Measurements from ENCODE around the gene MTA1. TPM values are rescaled to one million over a fixed set of nuclear protein-coding genes. Genes with fewer than 3 reads are reported as not detected.
A peak's percentile ranks its signal among the peaks of the same experiment; 100 is the strongest.

MTA1 gene
- 100 to 1,000 TPM; 109 to 127 TPM for total RNA-seq

GRCh38 chr14:105419195-105420091 lies at the start of gene MTA1:
Gene MTA1 (plus strand): TSS chr14:105419827. CDS start chr14:105420036, 209 bp downstream.
- peaks cover 41% of the 10 kb centered on the region for H3K4me1 Mint-ChIP-seq (ENCODE audit: low read depth)
- ATAC-seq (peak; percentile 75), DNase-seq (peak; percentile 43)
- H3K27ac Mint-ChIP-seq, result peak within 1 kb of the TSS; percentile 92
- H3K36me3 Mint-ChIP-seq (ENCODE audit: low read depth), result peaks cover 8% of the 10 kb centered on the region
- ChIA-PET POLR2A (interaction anchor here (0.9 kb wide), 1 partner anchor 20 kb away, joined by 5 read pairs; no protein-coding TSS in a partner anchor), CTCF (interaction anchor here (2.2 kb wide), 1 partner anchor 49 kb away, joined by 10 read pairs; no protein-coding TSS in a partner anchor)
- peak within 1 kb of the TSS; percentile 86 for H3K4me3 Mint-ChIP-seq
- no peaks in the 10 kb centered on the region for H3K9me3 Mint-ChIP-seq (ENCODE audit: insufficient read depth)
- H3K27me3 Mint-ChIP-seq (ENCODE audit: low read depth), result no peaks in the 10 kb centered on the region

GRCh38 chr14:105374389-105374788 lies 45.2 kb upstream of the MTA1 start:
- no peaks in the 10 kb centered on the region for H3K36me3 Mint-ChIP-seq (ENCODE audit: low read depth)
- H3K4me3 Mint-ChIP-seq, result no peak overlapping the region
- POLR2A ChIA-PET, result interaction anchor here (0.9 kb wide), 1 partner anchor 12 kb away, joined by 3 read pairs; no protein-coding TSS in a partner anchor
- peaks cover 20% of the 10 kb centered on the region for H3K4me1 Mint-ChIP-seq (ENCODE audit: low read depth)
- DNase-seq (no peak), ATAC-seq (no peak)
- no peaks in the 10 kb centered on the region for H3K9me3 Mint-ChIP-seq (ENCODE audit: insufficient read depth)
- H3K27ac Mint-ChIP-seq, result no peak overlapping the region
- H3K27me3 Mint-ChIP-seq (ENCODE audit: low read depth), result no peaks in the 10 kb centered on the region
- CTCF ChIA-PET, result interaction anchor here (1.3 to 10.6 kb wide), 6 partner anchors 26 to 158 kb away, joined by 3 to 157 read pairs (median 4); partner anchors contain the start of gene TEDC1

GRCh38 chr14:105375635-105376057 lies 44.0 kb upstream of the MTA1 start:
- peaks cover 19% of the 10 kb centered on the region for H3K4me1 Mint-ChIP-seq (ENCODE audit: low read depth)
- H3K27me3 Mint-ChIP-seq (ENCODE audit: low read depth), result no peaks in the 10 kb centered on the region
- ChIA-PET POLR2A (no interaction called here), CTCF (interaction anchor here (1.0 to 10.6 kb wide), 4 partner anchors 22 to 154 kb away, joined by 3 to 157 read pairs (median 4); partner anchors contain the start of gene TEDC1)
- peak; percentile 62 for DNase-seq
- peak; percentile 61 for ATAC-seq
- H3K4me3 Mint-ChIP-seq, result no peak overlapping the region
- H3K27ac Mint-ChIP-seq, result peak overlapping the region; percentile 86
- H3K9me3 Mint-ChIP-seq (ENCODE audit: insufficient read depth), result no peaks in the 10 kb centered on the region
- H3K36me3 Mint-ChIP-seq (ENCODE audit: low read depth), result no peaks in the 10 kb centered on the region

- H3K27ac Mint-ChIP-seq, result peak overlapping the region; percentile 30
- H3K9me3 Mint-ChIP-seq (ENCODE audit: insufficient read depth), result no peaks in the 10 kb centered on the region
- H3K27me3 Mint-ChIP-seq (ENCODE audit: low read depth), result no peaks in the 10 kb centered on the region
- ChIA-PET CTCF (interaction anchor here (0.6 to 10.6 kb wide), 2 partner anchors 71 to 114 kb away, joined by 3 to 157 read pairs; partner anchors contain the start of gene TEDC1), POLR2A (interaction anchor here (0.7 kb wide), 1 partner anchor 13 kb away, joined by 3 read pairs; no protein-coding TSS in a partner anchor)
- ATAC-seq (no peak), DNase-seq (no peak)
- peaks cover 15% of the 10 kb centered on the region for H3K4me1 Mint-ChIP-seq (ENCODE audit: low read depth)
- H3K36me3 Mint-ChIP-seq (ENCODE audit: low read depth), result no peaks in the 10 kb centered on the region
- H3K4me3 Mint-ChIP-seq, result no peak overlapping the region
Measured at GRCh38 chr14:105376521-105377440, 42.8 kb upstream of the MTA1 start.

GRCh38 chr14:105377555-105378182 lies 42.0 kb upstream of the MTA1 start:
- POLR2A ChIA-PET, result interaction anchor here (0.7 kb wide), 1 partner anchor 12 kb away, joined by 3 read pairs; no protein-coding TSS in a partner anchor
- CTCF ChIA-PET, result interaction anchor here (10.6 kb wide), 1 partner anchor 113 kb away, joined by 157 read pairs; the partner anchor contains the start of gene TEDC1
- H3K4me1 Mint-ChIP-seq (ENCODE audit: low read depth), result peaks cover 15% of the 10 kb centered on the region

GRCh38 chr14:105378199-105378598 lies 41.4 kb upstream of the MTA1 start:
- DNase-seq (no peak), ATAC-seq (no peak)
- Mint-ChIP-seq H3K4me1 (ENCODE audit: low read depth) (peaks cover 15% of the 10 kb centered on the region), H3K36me3 (ENCODE audit: low read depth) (no peaks in the 10 kb centered on the region), H3K27me3 (ENCODE audit: low read depth) (no peaks in the 10 kb centered on the region), H3K27ac (no peak overlapping the region), H3K4me3 (no peak overlapping the region), H3K9me3 (ENCODE audit: insufficient read depth) (no peaks in the 10 kb centered on the region)
- POLR2A ChIA-PET, result no interaction called here
- CTCF ChIA-PET, result no interaction called here

More at GRCh38 chr14:105377555-105378182, 42.0 kb upstream of the MTA1 start:
- Mint-ChIP-seq H3K4me3 (no peak overlapping the region), H3K9me3 (ENCODE audit: insufficient read depth) (no peaks in the 10 kb centered on the region), H3K27me3 (ENCODE audit: low read depth) (no peaks in the 10 kb centered on the region), H3K27ac (peak overlapping the region; percentile 30), H3K36me3 (ENCODE audit: low read depth) (no peaks in the 10 kb centered on the region)
- no peak for ATAC-seq
- DNase-seq, result no peak

GRCh38 chr14:105378873-105379685 lies 40.5 kb upstream of the MTA1 start:
- CTCF ChIA-PET, result interaction anchor here (1.2 kb wide), 1 partner anchor 111 kb away, joined by 5 read pairs; no protein-coding TSS in a partner anchor
- Mint-ChIP-seq H3K27me3 (ENCODE audit: low read depth) (no peaks in the 10 kb centered on the region), H3K4me3 (no peak overlapping the region)

GRCh38 chr14:105379946-105380345 lies 39.7 kb upstream of the MTA1 start:
- ATAC-seq, result no peak
- POLR2A ChIA-PET, result no interaction called here

More at GRCh38 chr14:105378873-105379685, 40.5 kb upstream of the MTA1 start:
- ATAC-seq, result no peak
- H3K4me1 Mint-ChIP-seq (ENCODE audit: low read depth), result peaks cover 15% of the 10 kb centered on the region
- H3K27ac Mint-ChIP-seq, result peak overlapping the region; percentile 43
- H3K36me3 Mint-ChIP-seq (ENCODE audit: low read depth), result no peaks in the 10 kb centered on the region
- DNase-seq, result no peak
- POLR2A ChIA-PET, result no interaction called here
- no peaks in the 10 kb centered on the region for H3K9me3 Mint-ChIP-seq (ENCODE audit: insufficient read depth)

GRCh38 chr14:105380756-105381155 lies 38.9 kb upstream of the MTA1 start:
- ChIA-PET CTCF (interaction anchor here (0.8 kb wide), 1 partner anchor 100 kb away, joined by 3 read pairs; no protein-coding TSS in a partner anchor), POLR2A (no interaction called here)
- Mint-ChIP-seq H3K27me3 (ENCODE audit: low read depth) (no peaks in the 10 kb centered on the region), H3K4me3 (no peak overlapping the region), H3K27ac (no peak overlapping the region), H3K4me1 (ENCODE audit: low read depth) (peaks cover 6% of the 10 kb centered on the region), H3K9me3 (ENCODE audit: insufficient read depth) (no peaks in the 10 kb centered on the region), H3K36me3 (ENCODE audit: low read depth) (no peaks in the 10 kb centered on the region)
- no peak for DNase-seq
- no peak for ATAC-seq

More at GRCh38 chr14:105379946-105380345, 39.7 kb upstream of the MTA1 start:
- H3K27me3 Mint-ChIP-seq (ENCODE audit: low read depth), result no peaks in the 10 kb centered on the region
- H3K4me3 Mint-ChIP-seq, result no peak overlapping the region
- no peaks in the 10 kb centered on the region for H3K9me3 Mint-ChIP-seq (ENCODE audit: insufficient read depth)
- peaks cover 11% of the 10 kb centered on the region for H3K4me1 Mint-ChIP-seq (ENCODE audit: low read depth)
- no peak overlapping the region for H3K27ac Mint-ChIP-seq
- H3K36me3 Mint-ChIP-seq (ENCODE audit: low read depth), result no peaks in the 10 kb centered on the region
- DNase-seq, result no peak
- CTCF ChIA-PET, result interaction anchor here (1.2 kb wide), 1 partner anchor 110 kb away, joined by 5 read pairs; no protein-coding TSS in a partner anchor
